Pons (tissue), 1 donor: Measurements from ENCODE around the gene DMD.
"Not testable (repeated sequence)": the region's sequence is repeated elsewhere in the genome, so short reads cannot be mapped to it uniquely, and the experiment has no call there.

ENCODE experiments used
- DNase-seq: peaks from one replicate; pipeline ENCODE4 v3.0.0-alpha.2; 2016; ENCODE audit warnings: low spot score

Gene DMD

DNA sequence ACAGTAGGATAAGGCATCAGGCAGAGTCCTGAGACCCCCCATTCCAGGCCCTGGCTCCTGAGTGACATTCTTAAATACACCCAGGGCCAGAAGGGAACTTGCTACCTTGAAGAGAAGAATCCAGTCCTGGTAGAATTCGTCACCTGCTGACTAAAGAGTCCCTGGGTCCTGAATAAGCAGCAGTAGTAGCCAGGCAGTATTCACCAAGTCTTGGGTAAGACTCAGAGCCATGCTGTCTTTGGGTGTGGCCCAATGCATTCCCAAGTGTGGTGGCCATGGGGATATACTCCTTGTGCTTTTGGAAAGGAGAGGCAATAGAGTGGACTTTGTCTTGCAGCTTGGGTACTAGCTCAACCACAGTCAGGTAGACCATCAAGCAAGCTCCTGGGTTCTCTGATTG is 359.1 kb downstream of the DMD start:
- DNase-seq, result no peak

DNA sequence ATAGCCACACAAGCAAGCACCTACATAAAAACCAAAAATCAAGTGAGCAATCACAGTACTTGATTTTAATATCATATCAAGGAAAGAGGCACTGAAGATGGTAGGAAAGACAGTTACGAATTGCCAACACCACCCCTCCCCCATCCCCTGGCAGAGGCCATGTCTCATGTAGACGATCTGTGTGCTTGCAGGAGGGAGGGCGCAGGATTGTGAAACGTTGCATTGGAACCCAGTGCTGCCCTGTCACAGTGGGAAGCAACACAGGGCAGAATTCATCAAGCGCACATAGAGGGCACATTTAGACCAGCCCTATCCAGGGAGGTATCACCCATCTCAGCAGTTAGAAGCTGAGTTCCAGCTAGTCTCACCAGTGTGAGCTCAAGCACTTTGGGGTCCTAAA is 359.8 kb downstream of the DMD start:
- no peak for DNase-seq

DNA sequence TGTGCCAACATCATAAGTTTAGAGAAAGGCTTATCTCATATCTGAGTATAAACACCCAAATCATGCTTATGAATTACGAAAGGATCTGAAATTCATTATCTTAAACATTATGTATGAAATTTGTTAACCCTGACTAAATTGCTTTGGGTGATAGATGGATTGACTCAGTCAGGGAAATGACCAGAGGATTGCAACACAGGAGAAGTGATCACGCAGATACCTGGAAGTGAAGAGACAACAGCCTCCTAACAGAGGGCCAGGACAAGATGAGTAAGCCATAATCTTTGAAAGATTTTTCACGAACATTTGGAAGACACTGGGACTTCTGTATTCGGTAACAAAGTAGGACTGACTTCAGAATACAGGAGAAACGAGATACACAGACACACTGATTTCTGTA is 363.4 kb downstream of the DMD start:
- no peak for DNase-seq

DNA sequence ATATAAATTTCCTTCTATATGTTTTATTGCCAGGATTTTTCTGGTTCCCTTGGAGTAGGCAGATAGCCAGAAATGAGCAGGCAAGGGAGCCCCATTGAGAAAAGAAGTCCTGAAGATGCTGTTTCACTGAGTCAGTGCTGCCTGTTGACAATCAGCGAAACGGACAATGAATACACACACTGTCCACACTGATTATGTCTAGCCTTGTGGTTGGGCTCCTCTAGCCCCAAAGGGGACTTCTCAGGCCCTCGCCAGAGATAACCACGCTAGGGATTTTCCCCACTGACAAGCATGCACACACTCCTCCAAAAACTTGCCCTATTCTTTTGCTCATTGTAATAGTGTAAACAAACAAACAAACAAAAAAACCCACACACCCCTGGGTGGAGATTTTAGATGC is 369.3 kb downstream of the DMD start:
- DNase-seq, result peak; percentile 15

DNA sequence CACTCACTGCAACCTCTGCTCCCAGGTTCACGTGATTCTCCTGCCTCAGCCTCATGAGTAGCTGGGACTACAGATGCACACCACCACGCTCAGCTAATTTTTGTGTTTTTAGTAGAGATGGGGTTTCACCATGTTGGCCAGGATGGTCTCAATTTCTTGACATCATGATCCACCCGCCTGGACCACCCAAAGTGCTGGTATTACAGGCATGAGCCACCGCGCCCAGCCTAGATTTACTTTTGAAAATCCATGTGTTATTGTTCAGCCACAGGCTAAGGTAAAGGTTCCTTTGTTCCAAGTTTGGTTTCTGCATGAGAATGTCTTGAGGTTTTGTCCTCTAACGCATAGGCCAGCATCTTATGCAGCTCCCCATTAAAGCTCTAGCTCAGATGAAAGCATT is 371.6 kb downstream of the DMD start:
- no peak for DNase-seq

DNA sequence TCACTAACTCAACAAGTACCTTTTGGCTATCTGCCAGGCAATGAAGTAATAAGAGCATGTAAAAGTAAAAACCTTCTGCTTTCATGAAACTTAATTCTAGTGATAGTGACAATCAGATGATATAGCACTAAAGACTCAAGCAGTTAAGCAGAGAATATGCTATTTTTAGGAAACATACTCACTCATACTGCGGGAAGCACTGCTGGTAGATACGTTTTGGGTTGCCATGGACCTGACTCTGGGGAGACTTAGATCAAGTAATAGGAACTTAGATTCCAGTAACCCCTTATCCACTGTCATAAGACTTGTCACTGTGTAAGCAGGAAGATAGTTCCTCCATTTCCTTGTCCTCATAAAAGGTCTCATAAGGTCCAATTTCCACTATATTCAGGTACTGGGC is 386.3 kb downstream of the DMD start:
- DNase-seq, result no peak

DNA sequence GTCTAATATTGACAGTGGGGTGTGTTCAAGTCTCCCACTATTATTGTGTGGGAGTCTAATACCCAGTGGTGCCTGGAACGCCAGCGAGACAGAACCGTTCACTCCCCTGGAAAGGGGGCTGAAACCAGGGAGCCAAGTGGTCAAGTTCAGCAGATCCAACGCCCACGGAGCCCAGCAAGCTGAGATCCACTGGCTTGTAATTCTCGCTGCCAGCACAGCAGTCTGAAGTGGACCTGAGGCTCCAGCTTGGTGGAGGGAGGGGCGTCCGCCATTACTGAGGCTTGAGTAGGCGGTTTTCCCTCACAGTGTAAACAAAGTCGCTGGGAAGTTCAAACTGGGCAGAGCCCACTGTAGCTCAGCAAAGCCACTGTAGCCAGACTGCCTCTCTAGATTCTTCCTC is 407.3 kb downstream of the DMD start:
- no peak for DNase-seq

DNA sequence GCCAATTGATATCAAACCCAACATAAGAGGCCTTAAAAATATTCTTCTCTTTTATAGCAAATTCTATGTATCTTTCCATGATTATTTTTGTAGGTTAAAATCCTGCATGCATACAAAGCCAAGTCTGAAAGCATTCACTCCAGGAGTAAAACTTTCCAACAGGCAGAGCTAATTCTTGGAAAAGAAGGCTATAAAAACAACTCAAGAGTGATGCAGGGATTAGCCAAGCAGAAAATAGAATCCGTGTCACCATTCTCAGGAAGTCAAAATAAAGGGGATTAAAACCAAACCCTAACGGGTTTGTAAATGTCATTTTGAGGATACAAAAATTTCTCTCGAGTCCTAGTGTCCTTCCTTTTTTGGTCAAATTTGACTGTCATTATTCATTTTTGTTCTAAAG is 412.4 kb downstream of the DMD start:
- no peak for DNase-seq

DNA sequence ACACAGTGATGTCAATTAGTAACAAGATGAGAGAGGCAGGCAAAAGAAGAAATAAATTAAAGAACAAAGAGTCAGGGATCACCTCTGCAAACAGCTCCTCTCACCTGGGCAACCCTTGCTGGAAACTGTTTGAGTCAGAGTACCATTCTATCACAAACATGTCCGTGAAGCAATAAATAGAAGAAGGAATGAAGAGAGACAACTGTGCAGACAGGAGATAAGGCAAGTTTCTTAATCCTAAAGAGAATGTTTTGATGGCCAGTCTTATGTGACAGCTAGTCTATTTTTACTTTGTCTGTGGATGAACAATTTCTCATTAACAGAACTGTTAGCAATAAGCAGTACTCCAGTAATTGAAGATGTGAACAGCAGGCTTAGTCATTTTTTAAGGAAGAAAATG is 422.4 kb downstream of the DMD start:
- DNase-seq, result no peak

DNA sequence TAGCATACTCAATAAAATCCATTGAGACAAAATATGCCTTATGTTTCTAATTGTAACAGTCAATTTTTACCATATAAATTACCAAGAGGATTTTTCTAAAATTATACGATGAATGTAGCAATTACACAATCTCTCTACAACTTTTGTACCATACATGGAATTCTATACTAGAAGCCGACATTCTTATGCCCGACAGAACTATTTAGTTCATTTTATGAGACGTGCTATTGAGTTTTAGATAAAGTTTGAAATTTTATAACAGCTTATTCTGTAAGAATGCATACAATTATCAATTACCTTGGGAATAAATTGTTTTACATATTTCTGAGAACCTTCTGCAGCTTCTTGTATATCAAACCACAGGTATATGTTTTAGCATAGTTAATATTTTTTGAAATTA is 431.2 kb downstream of the DMD start:
- DNase-seq, result no peak

DNA sequence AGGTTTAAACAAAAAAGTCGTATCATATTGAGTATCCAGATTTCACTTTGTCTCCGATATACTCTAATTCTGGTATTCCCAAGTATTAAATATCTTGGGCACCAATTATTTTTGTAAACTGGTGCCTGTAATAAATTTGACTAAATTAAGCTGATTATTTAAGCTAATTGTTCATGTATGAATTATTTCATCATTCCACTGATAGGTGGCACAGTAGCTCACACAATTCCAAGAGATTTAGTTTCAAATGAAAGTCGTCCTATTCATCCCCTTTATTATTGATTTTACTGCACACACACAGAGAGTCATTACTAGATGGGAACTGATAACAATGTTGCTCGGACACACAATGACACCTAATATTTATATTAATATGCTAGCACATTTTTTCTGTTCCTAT is 432.4 kb downstream of the DMD start:
- DNase-seq, result peak; percentile 14

DNA sequence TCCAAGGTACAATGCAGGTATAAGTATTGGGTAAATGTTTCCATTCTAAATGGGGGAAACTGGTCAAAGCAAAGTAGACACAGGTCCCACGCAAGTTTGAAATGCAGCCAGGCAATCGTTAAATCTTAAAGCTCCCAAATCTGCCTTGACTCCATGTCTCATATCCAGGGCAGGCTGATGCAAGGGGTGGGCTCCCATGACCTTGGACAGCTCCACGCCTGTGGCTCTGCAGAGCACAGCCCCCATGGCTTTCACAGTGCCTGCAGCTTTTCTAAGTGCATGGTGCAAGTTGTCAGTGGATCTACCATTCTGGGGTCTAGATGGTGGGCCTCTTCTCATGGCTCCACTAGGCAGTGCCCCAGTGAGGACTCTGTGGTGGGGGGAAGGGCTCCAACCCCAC is 436.4 kb downstream of the DMD start:
- DNase-seq, result no peak

DNA sequence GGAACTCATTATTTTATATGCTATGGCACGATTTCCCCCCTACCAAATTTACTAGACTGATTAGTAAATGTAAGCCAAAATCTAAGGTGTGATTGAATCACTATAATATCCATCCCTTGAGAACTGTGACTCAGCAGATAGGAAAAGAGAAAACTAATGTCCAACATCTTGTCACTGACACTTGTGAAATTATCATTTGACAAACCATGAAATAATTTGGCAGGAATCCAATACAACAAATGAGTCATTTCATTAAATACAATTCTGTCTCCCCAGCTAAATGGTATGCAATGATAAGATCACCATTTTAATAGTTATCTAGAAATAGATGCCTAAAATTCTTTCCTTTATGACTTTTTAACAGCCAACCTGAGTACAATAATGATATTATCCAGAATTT is 462.3 kb downstream of the DMD start:
- DNase-seq, result no peak

DNA sequence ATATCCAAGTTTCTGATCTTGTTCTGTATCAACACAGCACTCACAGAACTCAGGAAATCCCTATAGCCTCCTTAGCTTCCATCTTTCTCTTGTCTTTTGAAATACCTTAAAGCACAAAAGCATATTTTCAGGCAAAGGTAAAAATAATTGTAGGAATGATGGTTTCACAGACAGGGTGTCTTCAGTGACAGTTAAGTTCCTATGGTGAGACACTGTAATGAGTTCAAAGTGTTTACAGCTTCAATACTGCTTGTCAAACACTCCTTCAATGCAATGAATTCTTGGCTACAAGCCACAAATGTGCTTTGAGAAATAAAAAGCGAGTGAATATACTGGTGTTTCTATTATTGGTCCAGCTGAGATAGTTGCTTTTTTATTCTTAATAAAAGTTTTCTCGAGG is 466.0 kb downstream of the DMD start:
- DNase-seq, result peak; percentile 2

DNA sequence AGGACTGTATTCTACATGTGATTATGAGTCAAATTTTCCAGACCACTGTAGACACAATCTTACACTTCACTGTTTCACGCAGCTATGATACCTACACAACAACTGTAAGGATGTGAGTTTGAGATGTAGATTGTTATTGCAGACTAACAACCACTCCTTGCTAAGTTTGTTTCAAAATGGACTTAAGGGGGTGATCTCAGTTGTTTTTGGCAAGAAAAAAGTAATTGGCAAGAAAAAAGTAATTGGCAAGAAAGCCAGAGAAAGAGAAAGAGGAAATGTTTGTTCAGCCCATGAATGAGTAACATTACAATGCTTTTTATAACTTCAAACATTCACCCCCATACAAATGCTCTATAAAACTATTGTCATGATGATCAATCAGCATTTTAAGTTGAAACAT is 466.4 kb downstream of the DMD start:
- DNase-seq, result no peak

DNA sequence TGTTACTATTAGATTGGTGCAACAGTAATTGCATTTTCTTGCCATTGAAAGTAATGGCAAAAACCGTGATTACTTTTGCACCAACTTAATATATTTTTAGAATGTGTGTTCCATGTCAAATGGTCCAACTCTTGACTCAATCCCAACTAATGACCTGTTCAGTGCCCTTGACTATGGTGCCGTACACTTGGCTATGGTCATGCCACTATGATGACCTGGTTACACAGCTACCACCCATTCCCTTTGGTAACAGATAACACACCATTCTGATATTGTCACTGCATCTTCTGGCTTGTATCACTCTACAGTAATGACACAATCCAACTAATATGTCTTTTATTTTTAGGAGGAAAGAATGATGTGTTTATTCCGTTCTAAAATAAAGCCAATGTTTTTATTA is 469.4 kb downstream of the DMD start:
- DNase-seq, result no peak

DNA sequence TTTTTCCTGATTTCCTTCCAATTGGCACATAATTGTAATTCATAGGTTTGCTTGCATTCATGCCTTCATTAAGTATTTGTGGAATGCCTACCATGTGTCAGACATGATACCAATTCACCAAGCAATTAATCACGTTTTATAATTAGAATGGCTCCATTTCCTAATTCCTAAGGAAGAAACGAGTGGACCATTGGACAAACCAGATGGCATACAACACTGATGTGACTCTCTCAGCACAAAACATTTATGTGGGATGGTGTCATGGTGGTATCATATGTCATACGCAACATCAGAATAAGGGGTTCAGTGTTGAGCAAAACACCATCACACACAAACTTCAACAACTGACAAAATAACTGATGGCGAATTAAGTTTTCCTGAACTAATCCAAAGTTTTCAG is 502.8 kb downstream of the DMD start:
- no peak for DNase-seq

DNA sequence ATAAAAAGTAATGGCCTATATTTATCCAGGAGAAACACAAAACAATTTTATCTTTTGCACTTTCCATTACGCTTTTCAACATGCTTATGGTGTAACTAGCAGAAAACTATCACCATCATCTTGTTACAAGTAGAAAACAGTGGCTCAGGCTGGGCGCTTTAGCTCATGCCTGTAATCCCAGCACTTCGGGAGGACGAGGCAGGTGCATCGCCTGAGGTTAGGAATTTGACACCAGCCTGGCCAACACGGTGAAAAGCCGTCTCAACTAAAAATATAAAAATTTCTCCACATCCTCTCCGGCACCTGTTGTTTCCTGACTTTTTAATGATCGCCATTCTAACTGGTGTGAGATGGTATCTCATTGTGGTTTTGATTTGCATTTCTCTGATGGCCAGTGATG is 506.0 kb downstream of the DMD start:
- DNase-seq, result not testable (repeated sequence)

DNA sequence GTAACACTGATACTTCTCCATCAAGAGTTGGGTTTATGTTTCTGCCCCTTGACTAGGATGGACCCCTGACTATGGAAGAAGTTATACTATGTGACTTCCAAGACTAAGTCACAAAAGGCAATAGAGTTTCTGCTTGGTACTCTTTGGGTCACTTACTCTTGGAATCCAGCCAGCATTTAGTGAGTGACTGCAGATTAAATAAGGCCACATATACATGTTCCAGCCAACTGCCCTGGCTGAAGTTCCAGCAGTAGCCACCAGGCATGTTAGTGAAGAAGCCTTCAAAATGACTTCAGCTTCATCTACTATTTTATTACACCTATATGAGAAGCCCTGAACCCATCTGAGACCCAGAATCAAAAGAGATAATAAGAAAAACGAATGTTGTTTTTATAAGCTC is 524.0 kb downstream of the DMD start:
- no peak for DNase-seq

DNA sequence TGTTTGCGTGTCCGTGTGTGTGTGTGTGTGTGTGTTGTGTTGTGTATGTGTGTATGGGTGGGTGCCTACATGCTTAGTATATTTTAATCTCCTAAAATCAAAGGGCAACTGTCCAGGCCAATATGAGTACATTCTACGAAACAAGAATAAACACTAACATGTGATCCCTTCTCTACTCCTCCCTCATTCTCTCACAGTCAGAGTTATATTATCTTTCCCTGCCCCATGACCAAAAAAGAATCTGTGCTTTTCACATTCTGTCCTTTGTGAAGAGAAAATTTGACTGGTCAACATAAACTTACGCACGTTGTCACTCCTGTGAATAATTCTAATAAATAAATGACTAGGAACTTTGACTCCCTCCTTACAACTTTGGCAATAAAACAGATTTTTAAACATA is 532.9 kb downstream of the DMD start:
- DNase-seq, result no peak

DNA sequence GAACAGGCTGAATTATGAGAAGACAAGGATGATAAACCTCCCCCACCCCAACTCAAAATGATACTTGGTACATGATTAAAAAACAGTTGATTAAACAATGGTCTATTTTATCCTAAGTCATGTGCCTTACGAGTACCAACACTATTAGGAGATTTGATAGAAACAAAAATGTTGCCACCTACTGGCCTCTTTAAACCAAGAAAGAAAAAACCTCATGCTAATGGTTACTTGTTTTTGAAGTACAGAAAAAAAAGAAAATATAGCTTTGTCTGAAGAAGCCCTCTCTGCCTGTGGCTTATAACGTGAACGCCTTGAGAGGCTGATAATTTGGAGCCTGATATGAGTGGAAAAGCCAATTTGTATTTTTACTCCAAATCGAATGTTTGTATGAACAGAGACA is 538.2 kb downstream of the DMD start:
- DNase-seq, result peak; percentile 61

DNA sequence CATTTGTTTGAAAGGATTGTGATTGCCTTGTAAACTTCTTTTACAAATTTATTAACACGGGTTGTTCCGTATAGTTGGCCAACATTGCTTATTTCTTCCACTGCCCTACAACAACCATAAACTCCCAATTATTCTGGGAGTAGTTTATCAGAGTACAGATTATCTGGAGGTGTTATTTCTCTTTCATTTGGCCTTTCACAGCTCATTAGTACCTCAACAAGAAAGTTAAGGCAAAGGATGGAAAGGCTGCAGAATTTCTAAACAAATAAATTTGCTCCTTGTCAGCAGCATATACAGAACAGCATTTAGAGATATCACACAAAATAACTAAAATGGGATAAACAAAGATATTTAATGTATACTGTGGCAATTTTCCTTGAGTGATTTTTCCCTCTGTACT is 548.8 kb downstream of the DMD start:
- no peak for DNase-seq

DNA sequence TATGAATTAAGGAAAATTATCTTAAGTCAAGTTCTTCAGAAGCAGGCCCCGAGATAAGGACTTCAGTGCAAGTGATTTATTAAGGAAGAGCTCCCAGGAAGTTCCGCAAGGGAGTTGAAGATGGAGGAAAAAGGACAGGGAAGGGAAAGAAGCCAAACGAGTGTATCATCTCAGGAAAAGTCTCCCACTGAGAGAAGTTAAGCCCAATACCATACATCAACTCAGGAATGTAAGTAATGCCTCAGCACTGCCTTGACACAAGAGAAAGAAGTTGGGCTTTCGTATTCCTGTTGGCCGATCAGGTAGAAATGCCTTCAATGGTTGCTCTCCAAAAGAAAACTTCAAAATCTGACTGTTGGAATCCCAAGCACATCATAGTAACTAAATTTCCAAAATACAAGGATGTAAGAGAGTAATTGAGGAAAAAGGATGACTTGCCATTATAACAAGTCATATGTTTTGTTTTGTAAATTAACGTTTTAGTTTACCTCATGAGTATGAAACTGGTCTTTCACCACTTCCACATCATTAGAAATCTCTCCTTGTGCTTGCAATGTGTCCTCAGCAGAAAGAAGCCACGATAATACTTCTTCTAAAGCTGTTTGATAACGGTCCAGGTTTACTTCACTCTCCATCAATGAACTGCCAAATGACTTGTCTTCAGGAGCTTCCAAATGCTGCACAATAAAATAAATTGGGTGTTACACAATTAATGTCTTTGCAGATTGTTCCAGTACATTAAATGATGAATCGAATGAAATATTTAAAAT is 566.7 kb downstream of the DMD start:
- no peak for DNase-seq

DNA sequence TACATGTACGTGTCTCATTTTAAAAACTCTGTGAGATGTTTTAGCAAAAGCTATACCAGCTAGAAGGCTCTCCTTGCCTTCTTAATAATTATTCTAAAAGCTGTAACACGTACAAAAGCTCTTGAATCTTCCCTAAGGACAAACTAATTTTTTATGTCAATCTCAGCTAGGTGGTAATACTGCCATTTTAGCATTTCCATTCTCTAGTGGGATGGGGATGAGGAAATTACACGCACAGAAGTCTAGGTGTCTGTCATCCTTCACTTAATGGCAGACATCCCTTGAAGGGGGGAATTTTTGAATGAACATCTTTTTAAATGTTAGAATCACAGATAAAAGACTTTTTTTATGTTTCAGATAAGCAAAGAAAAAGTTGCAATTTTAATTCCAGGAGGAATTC is 569.1 kb downstream of the DMD start:
- no peak for DNase-seq

DNA sequence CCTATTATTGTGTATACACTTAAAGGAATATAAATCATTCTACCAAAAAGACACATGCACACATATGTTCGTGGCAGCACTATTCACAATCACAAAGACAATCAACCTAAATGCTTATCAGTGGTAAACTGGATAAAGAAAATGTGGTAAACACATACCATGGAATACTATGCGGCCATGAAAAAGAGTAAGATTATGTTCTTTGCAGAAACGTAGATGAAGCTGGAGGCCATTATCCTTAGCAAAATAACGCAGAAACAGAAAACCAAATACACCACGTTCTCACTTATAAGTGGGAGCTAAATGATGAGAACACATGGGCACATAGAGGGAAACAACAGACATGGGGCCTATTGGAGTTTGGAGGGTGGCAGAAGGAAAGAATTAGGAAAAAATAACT is 593.2 kb downstream of the DMD start:
- no peak for DNase-seq
